GM19025 (cell line): ENCODE data around the gene DUS1L.

Source experiments
- ATAC-seq: cut with Tn5 transposase; IDR thresholded peaks from one replicate; pipeline ENCODE4 v1.9.1; 2021; ENCODE audit warnings: mild to moderate bottlenecking, low read depth, moderate library complexity; ENCODE audit not compliant: unreplicated experiment

The DUS1L gene

GRCh38 chr17:82088838-82089722, 23.5 kb upstream of the DUS1L start:
- no peak for ATAC-seq

GRCh38 chr17:82087961-82088837, 22.6 kb upstream of the DUS1L start:
- ATAC-seq: no peak

- no peak for ATAC-seq
Observed at GRCh38 chr17:82086941-82087906, 21.6 kb upstream of the DUS1L start.

- no peak for ATAC-seq
Observed at GRCh38 chr17:82085931-82086764, 20.5 kb upstream of the DUS1L start.

GRCh38 chr17:82085031-82085861, 19.6 kb upstream of the DUS1L start:
- no peak for ATAC-seq

- no peak for ATAC-seq
Observed at GRCh38 chr17:82084373-82085030, 18.9 kb upstream of the DUS1L start.

- no peak for ATAC-seq
Observed at GRCh38 chr17:82083533-82084359, 18.1 kb upstream of the DUS1L start.

GRCh38 chr17:82083009-82083408, 17.4 kb upstream of the DUS1L start:
- ATAC-seq: no peak

GRCh38 chr17:82082456-82082855, 16.9 kb upstream of the DUS1L start:
- ATAC-seq: no peak

GRCh38 chr17:82081966-82082365, 16.4 kb upstream of the DUS1L start:
- no peak for ATAC-seq

GRCh38 chr17:82081546-82081945, 15.9 kb upstream of the DUS1L start:
- ATAC-seq: no peak

- no peak for ATAC-seq
Observed at GRCh38 chr17:82080789-82081464, 15.3 kb upstream of the DUS1L start.

- ATAC-seq: no peak
Observed at GRCh38 chr17:82080048-82080788, 14.6 kb upstream of the DUS1L start.

- ATAC-seq: no peak
Observed at GRCh38 chr17:82079001-82079677, 13.5 kb upstream of the DUS1L start.

- ATAC-seq: no peak
Observed at GRCh38 chr17:82078433-82078832, 12.8 kb upstream of the DUS1L start.
